NCI-H748 treated with DMSO at 0.1 percent for 48 hours (cell line): ENCODE data around the gene HS6ST2.

ENCODE experiments used
- DNase-seq: peaks from one replicate; lab custom pipeline; 2025; lab: John Stamatoyannopoulos, UW

HS6ST2 gene

DNA sequence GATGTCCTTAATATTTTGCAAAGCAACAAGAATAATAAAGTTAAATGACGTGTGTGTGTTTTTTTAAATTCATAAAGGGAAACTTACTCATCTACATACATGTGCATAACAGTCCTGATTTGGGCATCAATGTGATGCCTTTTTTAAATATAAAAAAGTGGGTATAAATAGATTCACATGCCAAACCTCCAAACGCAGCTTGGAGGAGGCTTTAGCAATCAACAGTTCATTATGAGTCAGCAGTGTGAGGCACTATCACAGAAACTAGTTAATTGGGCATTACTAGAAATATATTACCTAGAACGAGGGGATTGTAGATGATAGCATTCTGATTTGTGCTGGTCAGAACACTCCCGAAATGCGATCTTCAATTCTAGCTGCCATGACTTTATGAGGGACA, 115.1 kb downstream of the HS6ST2 start:
- no peak for DNase-seq

DNA sequence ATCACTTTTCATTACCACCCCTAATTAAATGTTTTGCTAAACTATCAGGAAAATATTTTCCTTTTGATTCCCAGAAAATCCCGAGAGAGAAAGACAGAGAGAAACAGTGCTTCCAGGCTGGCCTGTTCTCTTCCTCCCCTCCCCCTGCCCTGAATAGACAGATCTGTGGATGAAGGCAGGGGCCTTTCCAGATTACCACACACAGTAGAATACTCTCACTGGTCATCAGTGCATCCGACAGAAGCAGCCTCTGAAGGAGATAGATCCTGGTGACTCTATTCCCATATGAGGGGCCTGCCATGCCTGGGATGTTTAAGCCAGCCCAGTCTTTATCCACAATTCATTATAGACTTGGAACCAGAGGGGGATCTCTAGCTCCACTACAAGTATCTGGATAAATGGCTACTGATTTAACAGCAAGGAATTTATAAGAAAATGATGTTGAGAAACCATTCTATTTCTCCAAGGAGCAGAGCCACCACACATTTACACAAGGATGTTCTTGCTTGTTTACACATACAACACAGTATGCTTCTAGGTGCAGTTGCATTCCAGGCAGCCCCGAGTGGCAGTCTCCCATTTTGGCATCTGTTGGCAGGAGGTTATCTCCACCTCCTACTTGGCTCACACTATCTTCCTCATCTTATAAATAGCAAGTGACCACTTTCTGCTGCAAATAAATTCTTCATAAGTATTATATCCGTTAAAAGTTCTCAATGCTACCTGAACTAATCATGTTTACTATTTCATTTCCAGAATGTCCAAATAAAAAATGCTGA, 115.8 kb downstream of the HS6ST2 start:
- no peak for DNase-seq

- no peak for DNase-seq
These were observed 120.5 kb downstream of the HS6ST2 start for GRCh38 chrX:132837967-132838366.

DNA sequence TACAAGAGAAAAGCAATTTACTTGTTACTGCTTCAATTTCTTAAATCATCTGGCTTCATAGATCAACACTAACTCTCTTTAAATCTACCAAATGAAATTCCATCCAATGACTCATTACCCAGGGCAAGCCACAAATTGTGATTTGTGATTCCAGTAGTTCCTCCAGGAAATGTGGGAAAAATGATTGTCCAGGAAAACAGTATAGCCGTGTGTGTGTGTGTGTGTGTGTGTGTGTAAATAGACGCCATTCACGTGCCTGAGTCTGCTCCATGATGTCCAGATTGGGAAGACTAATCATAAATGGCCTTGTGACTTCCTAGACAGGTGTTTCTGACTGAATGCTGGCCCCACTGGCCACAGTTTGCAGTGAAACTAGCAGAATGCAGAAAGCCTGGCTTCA, 121.3 kb downstream of the HS6ST2 start:
- no peak for DNase-seq

- DNase-seq = no peak
These were observed 122.0 kb downstream of the HS6ST2 start for GRCh38 chrX:132836471-132836870.

DNA sequence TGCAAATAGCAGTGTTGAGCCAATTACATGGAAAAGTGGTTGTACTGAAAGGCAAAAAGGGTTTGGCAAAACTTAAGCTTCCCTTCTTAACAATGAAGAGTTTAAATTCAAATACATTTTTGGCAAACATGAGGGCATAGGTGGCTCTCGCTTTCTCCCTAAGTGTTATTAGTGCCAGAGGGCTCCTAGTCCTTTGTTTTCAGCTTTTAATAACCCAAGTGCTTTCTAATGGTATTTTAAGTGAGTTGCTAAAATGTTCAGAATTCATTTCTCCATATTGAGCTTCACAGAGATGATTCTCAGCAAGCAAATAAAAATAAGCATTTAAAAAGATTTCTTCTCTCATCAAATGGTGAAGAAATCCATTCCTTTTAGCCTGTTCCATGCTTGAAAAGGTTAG, 123.7 kb downstream of the HS6ST2 start:
- DNase-seq = no peak

DNA sequence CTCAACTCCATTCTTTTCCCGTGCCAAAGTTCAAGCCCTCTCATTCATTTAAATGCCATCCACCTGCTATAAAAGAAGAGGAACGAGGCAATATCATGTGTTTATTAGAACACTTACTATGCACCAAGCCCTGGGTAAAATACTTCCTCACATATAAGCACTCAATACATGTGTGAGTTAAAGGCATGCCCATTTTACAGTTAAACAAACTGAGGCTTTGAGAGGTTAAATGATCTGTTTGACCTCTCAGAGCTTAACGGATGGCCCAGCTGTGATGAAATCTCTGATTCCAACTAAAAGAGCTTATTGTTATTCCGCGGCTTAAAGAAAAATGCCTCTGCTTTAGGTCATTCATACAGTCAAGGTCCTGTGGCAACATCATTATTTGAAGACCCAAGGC, 124.3 kb downstream of the HS6ST2 start:
- DNase-seq = no peak

- no peak for DNase-seq
These were observed 125.1 kb downstream of the HS6ST2 start for GRCh38 chrX:132833373-132833772.

GRCh38 chrX:132831336-132831973, 127.0 kb downstream of the HS6ST2 start:
- no peak for DNase-seq

- no peak for DNase-seq
These were observed 135.8 kb downstream of the HS6ST2 start for GRCh38 chrX:132822634-132823012.

DNA sequence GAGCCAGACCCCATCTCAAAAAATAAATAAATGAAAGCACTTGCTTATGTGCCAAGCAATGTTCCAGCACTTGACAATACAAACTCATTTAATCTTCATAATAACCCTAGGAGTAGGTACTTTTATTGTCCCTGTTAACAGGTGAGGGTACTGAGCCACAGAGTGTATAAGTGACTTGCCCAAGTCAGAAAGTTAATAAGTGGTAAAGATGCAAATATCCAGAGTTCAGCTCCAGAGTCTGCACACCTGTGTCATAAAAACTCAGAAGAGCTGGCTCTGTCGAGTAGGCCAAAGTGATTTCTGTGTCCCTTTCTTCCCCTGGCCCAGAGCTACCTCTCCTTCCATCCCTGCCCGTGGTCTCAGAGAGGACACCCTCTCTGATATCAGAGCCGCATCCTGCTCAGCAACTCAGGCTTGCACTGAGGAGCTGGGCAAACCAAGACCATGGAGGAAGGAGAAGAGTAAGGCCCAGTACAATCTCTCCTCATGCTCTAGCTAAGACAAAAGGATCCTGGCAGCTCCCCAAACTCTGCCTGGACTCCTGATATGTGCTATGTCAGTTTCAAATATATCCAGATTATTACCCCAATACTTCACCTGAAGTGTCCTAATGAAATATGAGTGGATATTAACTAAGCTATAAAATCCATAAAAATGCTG, 136.3 kb downstream of the HS6ST2 start:
- DNase-seq = no peak

- DNase-seq = no peak
These were observed 137.8 kb downstream of the HS6ST2 start for GRCh38 chrX:132820675-132821074.

- no peak for DNase-seq
These were observed 138.6 kb downstream of the HS6ST2 start for GRCh38 chrX:132819711-132820264.

GRCh38 chrX:132818638-132819037, 139.8 kb downstream of the HS6ST2 start:
- DNase-seq = no peak

DNA sequence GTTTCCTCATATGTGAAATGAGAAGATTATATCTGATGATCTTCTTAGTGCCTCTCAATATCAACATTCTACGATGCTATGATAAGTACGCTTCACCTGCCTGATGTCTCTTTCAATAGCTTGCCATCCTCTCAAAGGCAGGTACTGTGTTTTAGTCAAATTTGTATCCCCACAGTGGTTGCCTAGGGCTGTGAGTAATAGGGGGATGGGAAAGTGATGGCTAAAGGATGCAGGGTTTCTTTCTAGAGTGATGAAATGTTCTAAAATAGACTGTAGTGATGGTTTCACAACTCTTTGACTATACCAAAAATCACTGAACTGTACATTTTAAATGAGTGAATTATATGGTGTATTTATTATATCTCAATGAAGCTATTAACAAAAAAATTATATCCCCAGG, 142.8 kb downstream of the HS6ST2 start:
- DNase-seq = no peak

- no peak for DNase-seq
These were observed 147.3 kb downstream of the HS6ST2 start for GRCh38 chrX:132810964-132811712.

DNA sequence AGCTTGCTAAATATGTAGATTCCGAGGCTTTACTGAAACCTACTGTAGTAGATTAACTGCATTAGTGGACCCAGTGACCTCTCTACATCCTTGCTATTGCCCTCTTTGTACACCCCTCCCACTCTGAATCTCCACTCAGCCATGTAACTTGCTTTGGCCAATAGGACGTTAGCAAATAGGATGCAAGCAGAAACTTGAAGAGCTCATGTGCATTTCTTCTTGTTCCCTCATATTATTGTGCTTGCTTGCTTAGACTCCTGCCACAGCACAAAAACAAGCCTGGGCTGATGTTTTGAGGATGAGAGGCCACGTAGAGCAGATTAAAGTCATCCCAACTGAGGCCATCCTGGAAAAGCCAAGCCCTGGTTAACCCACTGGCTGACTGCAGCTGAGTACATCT, 147.9 kb downstream of the HS6ST2 start:
- no peak for DNase-seq

DNA sequence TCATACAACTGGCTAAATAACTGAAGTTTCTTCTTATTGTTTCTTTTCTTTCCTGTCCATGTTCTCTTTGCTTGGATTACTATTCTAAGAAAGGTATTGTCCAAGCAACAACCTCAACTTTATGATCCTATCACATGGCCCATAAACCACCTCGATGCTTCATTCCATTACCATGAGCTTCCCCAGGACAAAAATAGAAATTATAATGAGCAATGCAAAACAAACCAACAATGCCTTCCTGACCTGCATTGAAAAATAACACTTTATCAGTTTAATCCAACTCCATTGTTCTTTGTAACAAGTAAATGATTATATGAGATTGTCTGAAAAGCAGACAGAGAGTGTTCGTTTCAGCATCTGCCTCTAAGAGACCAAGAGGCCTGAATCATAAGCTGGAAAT, 148.8 kb downstream of the HS6ST2 start:
- no peak for DNase-seq

- no peak for DNase-seq
These were observed 150.9 kb downstream of the HS6ST2 start for GRCh38 chrX:132807411-132808030.

- DNase-seq = no peak
These were observed 156.4 kb downstream of the HS6ST2 start for GRCh38 chrX:132802033-132802432.

DNA sequence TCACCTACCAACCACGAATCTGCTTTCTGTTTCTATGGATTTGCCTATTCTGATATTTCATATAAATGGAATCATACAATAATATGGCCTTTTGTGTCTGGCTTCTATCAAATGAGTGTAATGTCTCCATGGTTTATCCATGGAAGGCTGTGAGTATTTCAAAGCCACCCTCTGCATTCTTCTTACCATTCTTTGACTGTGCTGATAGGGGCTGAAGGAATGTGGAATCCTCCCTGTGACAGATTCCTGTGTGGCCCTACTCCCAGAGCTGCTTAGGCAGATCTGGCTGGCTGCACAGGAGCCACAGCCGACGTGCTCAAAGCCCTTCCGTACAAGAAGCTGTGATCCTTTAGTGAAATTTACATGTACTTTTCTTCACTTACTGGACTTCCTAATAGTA, 163.2 kb downstream of the HS6ST2 start:
- DNase-seq = no peak

DNA sequence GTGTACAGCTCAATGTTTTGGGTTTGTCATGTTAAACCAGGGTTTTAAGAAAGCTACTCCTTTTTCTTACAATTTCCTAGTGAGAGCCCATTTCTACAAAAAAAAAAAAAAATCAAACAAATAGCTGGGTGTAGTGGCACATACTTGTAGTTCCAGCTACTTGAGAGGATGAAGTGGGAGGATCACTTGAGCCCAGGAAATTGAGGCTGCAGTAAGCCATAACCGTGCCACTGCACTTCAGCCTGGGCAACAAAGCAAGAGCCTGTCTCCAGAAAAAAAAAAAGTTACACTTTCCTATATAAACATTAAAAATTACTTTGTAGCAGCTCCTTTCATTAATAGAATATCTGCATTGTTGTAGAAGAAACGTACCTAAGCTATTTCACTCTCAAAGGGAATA, 166.7 kb downstream of the HS6ST2 start:
- no peak for DNase-seq
